Liver (tissue), 3 donors: Measurements from ENCODE around the gene CCBE1.

Source experiments
- ATF3 ChIP-seq: IDR thresholded peaks from 2 replicates; pipeline ENCODE4 v1.6.1; 2016; ENCODE audit warnings: antibody characterized with exemption
- CTCF ChIP-seq: fragments of 150-350 bp; IDR thresholded peaks from 2 replicates; pipeline ENCODE4 v1.5.1; 2017; ENCODE audit warnings: improper control_type of control experiment, low read depth, low read length; ENCODE audit not compliant: missing input control
- EGR1 ChIP-seq, 2 donors: IDR thresholded peaks; 2 replicates each; pipeline ENCODE4 v1.6.1; 2016 to 2018; ENCODE audit warnings: antibody characterized with exemption in 2 of 2, low read depth in 2 of 2
- HNF4A ChIP-seq, 2 donors: conservative IDR thresholded peaks; 2 replicates each; pipeline ENCODE4 v1.6.1; 2016; ENCODE audit warnings: antibody characterized with exemption in 2 of 2, mild to moderate bottlenecking in 2 of 2
- HNF4G ChIP-seq: IDR thresholded peaks from 2 replicates; pipeline ENCODE4 v1.6.1; 2016; ENCODE audit warnings: antibody characterized with exemption
- JUND ChIP-seq, 2 donors: IDR thresholded peaks; 2 replicates each; pipeline ENCODE4 v1.6.1; 2016; ENCODE audit warnings: antibody characterized with exemption in 2 of 2
- MAX ChIP-seq: IDR thresholded peaks from 2 replicates; pipeline ENCODE4 v1.6.1; 2016; ENCODE audit warnings: antibody characterized with exemption
- RAD21 ChIP-seq, 2 donors: IDR thresholded peaks; 2 replicates each; pipeline ENCODE4 v1.6.1; 2016; ENCODE audit warnings: antibody characterized with exemption in 2 of 2, mild to moderate bottlenecking in 2 of 2
- REST ChIP-seq: IDR thresholded peaks from 2 replicates; pipeline ENCODE4 v1.6.1; 2016; ENCODE audit warnings: antibody characterized with exemption, mild to moderate bottlenecking
- SP1 ChIP-seq: IDR thresholded peaks from 2 replicates; pipeline ENCODE4 v1.6.1; 2018; ENCODE audit warnings: antibody characterized with exemption, mild to moderate bottlenecking
- TAF1 ChIP-seq: conservative IDR thresholded peaks from 2 replicates; pipeline ENCODE4 v1.6.1; 2016; ENCODE audit warnings: antibody characterized with exemption, mild to moderate bottlenecking
- YY1 ChIP-seq: IDR thresholded peaks from 2 replicates; pipeline ENCODE4 v1.6.1; 2016; ENCODE audit warnings: antibody characterized with exemption, mild to moderate bottlenecking
- ZBTB33 ChIP-seq: IDR thresholded peaks from 2 replicates; pipeline ENCODE4 v1.6.1; 2016; ENCODE audit warnings: antibody characterized with exemption
- donor health status: healthy.
- donor health status: healthy.

- TF ChIP-seq REST: no peak
- no peak for TF ChIP-seq SP1
- no peak for TF ChIP-seq CTCF
- TF ChIP-seq YY1: no peak
- no peak for TF ChIP-seq ATF3
- TF ChIP-seq EGR1 (IDR thresholded peaks at IDR 0.05; ENCODE audit: low read depth in 2 of 2): no peak
- TF ChIP-seq MAX: no peak
- TF ChIP-seq TAF1: no peak
- no peak for TF ChIP-seq HNF4A (conservative IDR thresholded peaks at IDR 0.05)
- no peak for TF ChIP-seq ZBTB33
- no peak for TF ChIP-seq RAD21 (IDR thresholded peaks at IDR 0.05)
- TF ChIP-seq JUND (IDR thresholded peaks at IDR 0.05): no peak
- TF ChIP-seq HNF4G: no peak
Observed at GRCh38 chr18:59575995-59576394, 121.2 kb downstream of the CCBE1 start.
